Measurements from ENCODE around the gene CAPN2. TPM values are rescaled to one million over a fixed set of nuclear protein-coding genes. Genes with fewer than 3 reads are reported as not detected.

The CAPN2 gene
- total RNA-seq, 1 experiment from 2014 or later = 1,259 TPM

- H3K4me3 ChIP-seq (ENCODE audit: low read length) = no peak overlapping the region
- ChIA-PET CTCF (no interaction called here), POLR2A (ENCODE audit: unreplicated experiment) (no interaction called here)
- H3K4me1 ChIP-seq (ENCODE audit: insufficient read depth, low read length) = no peaks in the 10 kb centered on the region
- H3K27ac ChIP-seq (ENCODE audit: low read length) = no peak overlapping the region
- H4K20me1 ChIP-seq (ENCODE audit: low read length) = no peaks in the 10 kb centered on the region
- H3F3A ChIP-seq (ENCODE audit: low read length, unreplicated experiment) = no peaks in the 10 kb centered on the region
- DNase-seq (no peak), ATAC-seq (no peak)
- H2AFZ ChIP-seq (ENCODE audit: low read length) = no peak overlapping the region
- BruUV-seq (replicated peaks) = no TSS peak
- no peak overlapping the region for H3K9ac ChIP-seq (ENCODE audit: low read length)
- no peaks in the 10 kb centered on the region for H3K27me3 ChIP-seq (ENCODE audit: low read length)
- H3K79me2 ChIP-seq (ENCODE audit: low read length) = no peaks in the 10 kb centered on the region
- peaks cover 99% of the 10 kb centered on the region for H3K36me3 ChIP-seq (ENCODE audit: low read depth, low read length)
- TF ChIP-seq EZH2 (IDR thresholded peaks at IDR 0.05; ENCODE audit: low read length, unreplicated experiment) (no peak), CTCF (conservative IDR thresholded peaks at IDR 0.05; ENCODE audit: low read depth, low read length) (no peak), EZH2phosphoT487 (IDR thresholded peaks at IDR 0.05; ENCODE audit: borderline replicate concordance, low read length) (no peak)
- intact Hi-C loops (cut with micrococcal nuclease) = no loop called here
- no peaks in the 10 kb centered on the region for H3K9me3 ChIP-seq (ENCODE audit: low read length)
- no peaks in the 10 kb centered on the region for H3K9me2 ChIP-seq (replicated peaks; ENCODE audit: low read length)
- H3K4me2 ChIP-seq (ENCODE audit: low read length) = no peak overlapping the region
These were observed 46.4 kb downstream of the CAPN2 start for GRCh38 chr1:223758734-223759133.

GRCh38 chr1:223759273-223759672, 46.9 kb downstream of the CAPN2 start:
- TF ChIP-seq EZH2 (IDR thresholded peaks at IDR 0.05; ENCODE audit: low read length, unreplicated experiment) (no peak), CTCF (conservative IDR thresholded peaks at IDR 0.05; ENCODE audit: low read depth, low read length) (peak; percentile 42), EZH2phosphoT487 (IDR thresholded peaks at IDR 0.05; ENCODE audit: borderline replicate concordance, low read length) (no peak)
- H4K20me1 ChIP-seq (ENCODE audit: low read length) = no peaks in the 10 kb centered on the region
- no peaks in the 10 kb centered on the region for H3K4me1 ChIP-seq (ENCODE audit: insufficient read depth, low read length)
- no peaks in the 10 kb centered on the region for H3K9me3 ChIP-seq (ENCODE audit: low read length)
- no peaks in the 10 kb centered on the region for H3F3A ChIP-seq (ENCODE audit: low read length, unreplicated experiment)
- no peak overlapping the region for H3K4me2 ChIP-seq (ENCODE audit: low read length)
- no peak overlapping the region for H3K27ac ChIP-seq (ENCODE audit: low read length)
- no peak overlapping the region for H2AFZ ChIP-seq (ENCODE audit: low read length)
- no peaks in the 10 kb centered on the region for H3K79me2 ChIP-seq (ENCODE audit: low read length)
- no peaks in the 10 kb centered on the region for H3K27me3 ChIP-seq (ENCODE audit: low read length)
- BruUV-seq (replicated peaks) = no TSS peak
- ChIA-PET CTCF (no interaction called here), POLR2A (ENCODE audit: unreplicated experiment) (no interaction called here)
- intact Hi-C loops (cut with micrococcal nuclease) = no loop called here
- no peak for DNase-seq
- ATAC-seq = no peak
- H3K9ac ChIP-seq (ENCODE audit: low read length) = no peak overlapping the region
- H3K36me3 ChIP-seq (ENCODE audit: low read depth, low read length) = peaks cover 99% of the 10 kb centered on the region
- H3K9me2 ChIP-seq (replicated peaks; ENCODE audit: low read length) = no peaks in the 10 kb centered on the region
- H3K4me3 ChIP-seq (ENCODE audit: low read length) = no peak overlapping the region

DNA sequence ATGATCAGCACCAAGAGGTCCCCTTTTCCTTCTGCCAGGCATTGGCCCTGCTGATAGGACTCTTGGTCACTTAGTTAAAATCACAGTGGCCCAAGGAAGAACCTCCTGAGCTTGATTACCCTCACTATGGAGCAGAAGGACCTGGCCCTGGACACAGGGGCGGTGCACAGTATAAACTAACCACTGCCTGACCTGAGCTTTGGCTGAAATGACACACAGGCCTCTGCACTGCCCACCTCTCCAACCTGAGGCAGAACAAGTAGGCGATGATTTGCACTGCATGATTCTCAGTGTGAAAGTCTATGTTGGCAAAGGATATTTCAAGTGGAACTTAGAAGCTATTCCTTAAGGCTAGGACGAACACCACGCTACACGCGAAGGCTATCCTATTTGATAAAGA, 48.5 kb downstream of the CAPN2 start:
- no peak overlapping the region for H3K4me2 ChIP-seq (ENCODE audit: low read length)
- no peaks in the 10 kb centered on the region for H3F3A ChIP-seq (ENCODE audit: low read length, unreplicated experiment)
- ATAC-seq (no peak), DNase-seq (no peak)
- ChIA-PET CTCF (no interaction called here), POLR2A (ENCODE audit: unreplicated experiment) (interaction anchor here (0.5 kb wide), 1 partner anchor 53 kb away, joined by 6 read pairs; no protein-coding TSS in a partner anchor)
- H3K4me1 ChIP-seq (ENCODE audit: insufficient read depth, low read length) = no peaks in the 10 kb centered on the region
- BruUV-seq (replicated peaks) = no TSS peak
- H3K79me2 ChIP-seq (ENCODE audit: low read length) = no peaks in the 10 kb centered on the region
- H3K27me3 ChIP-seq (ENCODE audit: low read length) = no peaks in the 10 kb centered on the region
- H4K20me1 ChIP-seq (ENCODE audit: low read length) = no peaks in the 10 kb centered on the region
- no peaks in the 10 kb centered on the region for H3K9me3 ChIP-seq (ENCODE audit: low read length)
- H3K9me2 ChIP-seq (replicated peaks; ENCODE audit: low read length) = no peaks in the 10 kb centered on the region
- no peak overlapping the region for H3K4me3 ChIP-seq (ENCODE audit: low read length)
- no peak overlapping the region for H3K27ac ChIP-seq (ENCODE audit: low read length)
- H3K36me3 ChIP-seq (ENCODE audit: low read depth, low read length) = peaks cover 97% of the 10 kb centered on the region
- no peak overlapping the region for H2AFZ ChIP-seq (ENCODE audit: low read length)
- H3K9ac ChIP-seq (ENCODE audit: low read length) = no peak overlapping the region
- no peak for TF ChIP-seq EZH2phosphoT487 (IDR thresholded peaks at IDR 0.05; ENCODE audit: borderline replicate concordance, low read length)
- no peak for TF ChIP-seq EZH2 (IDR thresholded peaks at IDR 0.05; ENCODE audit: low read length, unreplicated experiment)
- no peak for TF ChIP-seq CTCF (conservative IDR thresholded peaks at IDR 0.05; ENCODE audit: low read depth, low read length)
- intact Hi-C loops (cut with micrococcal nuclease) = no loop called here
